ENCODE results near the gene IRX4.

IRX4 gene

GRCh38 chr5:1836176-1836890 is 46.4 kb downstream of the IRX4 start:
- DNase-seq (ENCODE audit: extremely low spot score), result no peak
- TF ChIP-seq NFRKB (IDR thresholded peaks at IDR 0.05) (no peak), PKNOX1 (IDR thresholded peaks at IDR 0.05) (no peak), HDGF (IDR thresholded peaks at IDR 0.05; ENCODE audit: borderline replicate concordance) (no peak), TARDBP (IDR thresholded peaks at IDR 0.05) (no peak), ELF4 (IDR thresholded peaks at IDR 0.05) (no peak), LEF1 (IDR thresholded peaks at IDR 0.05; ENCODE audit: borderline replicate concordance) (no peak), SP1 (IDR thresholded peaks at IDR 0.05) (no peak), SUZ12 (IDR thresholded peaks at IDR 0.05) (no peak), FOXM1 (IDR thresholded peaks at IDR 0.05; ENCODE audit: borderline replicate concordance) (no peak), BHLHE40 (IDR thresholded peaks at IDR 0.05; ENCODE audit: borderline replicate concordance) (no peak)
- ChIA-PET CTCF (no interaction called here), POLR2A (no interaction called here)

- ChIA-PET POLR2A (no interaction called here), CTCF (no interaction called here)
- no peak for TF ChIP-seq FOXK2 (IDR thresholded peaks at IDR 0.05)
- no peak for TF ChIP-seq FOXA1 (IDR thresholded peaks at IDR 0.05)
- TF ChIP-seq L3MBTL2 (conservative IDR thresholded peaks at IDR 0.05), result no peak
- TF ChIP-seq FOXM1 (IDR thresholded peaks at IDR 0.05; ENCODE audit: borderline replicate concordance), result no peak
- TF ChIP-seq TARDBP (IDR thresholded peaks at IDR 0.05), result no peak
- no peak for TF ChIP-seq HDGF (IDR thresholded peaks at IDR 0.05; ENCODE audit: borderline replicate concordance)
- no peak for TF ChIP-seq ARNT (IDR thresholded peaks at IDR 0.05)
- no peak for TF ChIP-seq PKNOX1 (IDR thresholded peaks at IDR 0.05)
- TF ChIP-seq ZNF384 (IDR thresholded peaks at IDR 0.05), result no peak
- TF ChIP-seq NFRKB (IDR thresholded peaks at IDR 0.05), result no peak
- no peak for TF ChIP-seq CTBP1 (IDR thresholded peaks at IDR 0.05; ENCODE audit: borderline replicate concordance)
- TF ChIP-seq SUZ12 (IDR thresholded peaks at IDR 0.05), result no peak
- no peak for TF ChIP-seq ELF4 (IDR thresholded peaks at IDR 0.05)
- no peak for TF ChIP-seq SP1 (IDR thresholded peaks at IDR 0.05)
- no peak for TF ChIP-seq LEF1 (IDR thresholded peaks at IDR 0.05; ENCODE audit: borderline replicate concordance)
- no peak for DNase-seq (ENCODE audit: extremely low spot score)
Measured at GRCh38 chr5:1835431-1835830, 47.3 kb downstream of the IRX4 start.

GRCh38 chr5:1834721-1835429 is 47.9 kb downstream of the IRX4 start:
- ChIA-PET CTCF (no interaction called here), POLR2A (no interaction called here)
- no peak for DNase-seq (ENCODE audit: extremely low spot score)
- TF ChIP-seq ELF4 (IDR thresholded peaks at IDR 0.05) (no peak), SUZ12 (IDR thresholded peaks at IDR 0.05) (no peak), FOXK2 (IDR thresholded peaks at IDR 0.05) (no peak), BHLHE40 (IDR thresholded peaks at IDR 0.05; ENCODE audit: borderline replicate concordance) (no peak), TARDBP (IDR thresholded peaks at IDR 0.05) (no peak), ARNT (IDR thresholded peaks at IDR 0.05) (no peak), L3MBTL2 (conservative IDR thresholded peaks at IDR 0.05) (no peak), FOXM1 (IDR thresholded peaks at IDR 0.05; ENCODE audit: borderline replicate concordance) (no peak), NFRKB (IDR thresholded peaks at IDR 0.05) (no peak), LEF1 (IDR thresholded peaks at IDR 0.05; ENCODE audit: borderline replicate concordance) (no peak), SP1 (IDR thresholded peaks at IDR 0.05) (no peak), ZNF384 (IDR thresholded peaks at IDR 0.05) (no peak), CTBP1 (IDR thresholded peaks at IDR 0.05; ENCODE audit: borderline replicate concordance) (no peak)

GRCh38 chr5:1834022-1834551 is 48.6 kb downstream of the IRX4 start:
- POLR2A ChIA-PET, result no interaction called here
- DNase-seq (ENCODE audit: extremely low spot score), result no peak
- TF ChIP-seq ZNF384 (IDR thresholded peaks at IDR 0.05) (no peak), NFRKB (IDR thresholded peaks at IDR 0.05) (no peak), L3MBTL2 (conservative IDR thresholded peaks at IDR 0.05) (no peak), SUZ12 (IDR thresholded peaks at IDR 0.05) (no peak), BHLHE40 (IDR thresholded peaks at IDR 0.05; ENCODE audit: borderline replicate concordance) (no peak), FOXK2 (IDR thresholded peaks at IDR 0.05) (no peak), ARNT (IDR thresholded peaks at IDR 0.05) (no peak), ELF4 (IDR thresholded peaks at IDR 0.05) (no peak), HDGF (IDR thresholded peaks at IDR 0.05; ENCODE audit: borderline replicate concordance) (no peak), FOXA1 (IDR thresholded peaks at IDR 0.05) (no peak), PKNOX1 (IDR thresholded peaks at IDR 0.05) (no peak), SP1 (IDR thresholded peaks at IDR 0.05) (no peak), CTBP1 (IDR thresholded peaks at IDR 0.05; ENCODE audit: borderline replicate concordance) (no peak), FOXM1 (IDR thresholded peaks at IDR 0.05; ENCODE audit: borderline replicate concordance) (no peak), TARDBP (IDR thresholded peaks at IDR 0.05) (no peak)
- CTCF ChIA-PET, result no interaction called here

GRCh38 chr5:1833264-1834021 is 49.3 kb downstream of the IRX4 start:
- DNase-seq (ENCODE audit: extremely low spot score), result no peak
- ChIA-PET CTCF (no interaction called here), POLR2A (no interaction called here)
- TF ChIP-seq HDGF (IDR thresholded peaks at IDR 0.05; ENCODE audit: borderline replicate concordance) (no peak), BHLHE40 (IDR thresholded peaks at IDR 0.05; ENCODE audit: borderline replicate concordance) (no peak), SP1 (IDR thresholded peaks at IDR 0.05) (no peak), FOXM1 (IDR thresholded peaks at IDR 0.05; ENCODE audit: borderline replicate concordance) (no peak), FOXK2 (IDR thresholded peaks at IDR 0.05) (no peak), FOXA1 (IDR thresholded peaks at IDR 0.05) (no peak), SUZ12 (IDR thresholded peaks at IDR 0.05) (no peak), CTBP1 (IDR thresholded peaks at IDR 0.05; ENCODE audit: borderline replicate concordance) (no peak), ARNT (IDR thresholded peaks at IDR 0.05) (no peak), ELF4 (IDR thresholded peaks at IDR 0.05) (no peak), NFRKB (IDR thresholded peaks at IDR 0.05) (no peak), L3MBTL2 (conservative IDR thresholded peaks at IDR 0.05) (no peak), TARDBP (IDR thresholded peaks at IDR 0.05) (no peak), ZNF384 (IDR thresholded peaks at IDR 0.05) (no peak), PKNOX1 (IDR thresholded peaks at IDR 0.05) (no peak), LEF1 (IDR thresholded peaks at IDR 0.05; ENCODE audit: borderline replicate concordance) (no peak)
